Epithelial cell of esophagus (primary cell): ENCODE results near the gene DNAI4.

ENCODE experiments used
- DNase-seq: peaks from one replicate; pipeline ENCODE4 v3.0.0; 2010; ENCODE audit warnings: low read depth
- H3K4me3 ChIP-seq: 2 replicates; pipeline ENCODE4 v1.5.1; 2011; ENCODE audit warnings: mild to moderate bottlenecking, low read length, control low read depth
- TF ChIP-seq, protein P1 (sequence below): IDR thresholded peaks from 2 replicates; pipeline ENCODE4 v1.5.1; 2011; ENCODE audit warnings: low read depth, mild to moderate bottlenecking, low read length, control low read depth, inconsistent platforms; ENCODE audit not compliant: insufficient read depth; ENCODE audit errors: missing control alignments

DNAI4 gene

DNA sequence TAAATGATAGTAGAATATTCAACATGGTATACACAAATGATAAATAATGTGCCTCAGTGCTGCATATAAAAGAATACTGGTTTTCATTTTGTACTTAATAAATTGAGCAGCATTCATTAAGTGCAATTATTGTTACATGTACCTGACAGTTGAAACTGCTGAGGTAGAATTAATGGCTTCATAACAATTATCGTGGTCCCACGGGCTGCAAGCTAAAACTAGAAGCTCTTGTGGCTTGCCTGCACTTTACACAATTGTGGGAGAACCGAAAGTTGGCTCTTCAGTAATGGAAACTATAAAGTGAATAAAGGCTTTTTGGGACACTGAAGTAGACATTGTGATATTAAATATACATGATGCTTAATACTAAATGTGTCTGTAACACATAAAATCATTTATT lies 146.8 kb downstream of the DNAI4 start:
- DNase-seq, result no peak
- no peak overlapping the region for H3K4me3 ChIP-seq
- TF ChIP-seq, protein P1, sequence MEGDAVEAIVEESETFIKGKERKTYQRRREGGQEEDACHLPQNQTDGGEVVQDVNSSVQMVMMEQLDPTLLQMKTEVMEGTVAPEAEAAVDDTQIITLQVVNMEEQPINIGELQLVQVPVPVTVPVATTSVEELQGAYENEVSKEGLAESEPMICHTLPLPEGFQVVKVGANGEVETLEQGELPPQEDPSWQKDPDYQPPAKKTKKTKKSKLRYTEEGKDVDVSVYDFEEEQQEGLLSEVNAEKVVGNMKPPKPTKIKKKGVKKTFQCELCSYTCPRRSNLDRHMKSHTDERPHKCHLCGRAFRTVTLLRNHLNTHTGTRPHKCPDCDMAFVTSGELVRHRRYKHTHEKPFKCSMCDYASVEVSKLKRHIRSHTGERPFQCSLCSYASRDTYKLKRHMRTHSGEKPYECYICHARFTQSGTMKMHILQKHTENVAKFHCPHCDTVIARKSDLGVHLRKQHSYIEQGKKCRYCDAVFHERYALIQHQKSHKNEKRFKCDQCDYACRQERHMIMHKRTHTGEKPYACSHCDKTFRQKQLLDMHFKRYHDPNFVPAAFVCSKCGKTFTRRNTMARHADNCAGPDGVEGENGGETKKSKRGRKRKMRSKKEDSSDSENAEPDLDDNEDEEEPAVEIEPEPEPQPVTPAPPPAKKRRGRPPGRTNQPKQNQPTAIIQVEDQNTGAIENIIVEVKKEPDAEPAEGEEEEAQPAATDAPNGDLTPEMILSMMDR, result no peak

DNA sequence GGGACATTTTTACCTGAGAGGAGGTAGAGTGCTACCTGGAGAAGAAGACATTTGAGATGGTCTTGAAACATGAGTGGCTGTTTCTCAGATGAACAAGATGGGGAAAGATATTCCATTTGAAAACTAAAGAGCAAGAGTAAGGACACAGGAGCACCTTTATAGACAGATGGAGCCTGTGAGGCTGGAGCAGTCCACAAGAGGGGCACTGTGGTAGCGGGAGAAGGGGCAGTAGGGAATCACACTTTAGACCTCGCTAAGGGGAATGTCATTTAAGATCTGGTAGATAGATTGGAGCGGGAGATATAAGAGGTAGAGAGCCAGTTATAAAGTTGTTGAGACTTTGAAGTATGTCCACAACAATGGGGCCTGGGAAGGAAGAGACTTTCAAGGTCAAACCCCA lies 149.0 kb downstream of the DNAI4 start:
- no peak for DNase-seq
- no peak overlapping the region for H3K4me3 ChIP-seq
- TF ChIP-seq, protein P1, result no peak

DNA sequence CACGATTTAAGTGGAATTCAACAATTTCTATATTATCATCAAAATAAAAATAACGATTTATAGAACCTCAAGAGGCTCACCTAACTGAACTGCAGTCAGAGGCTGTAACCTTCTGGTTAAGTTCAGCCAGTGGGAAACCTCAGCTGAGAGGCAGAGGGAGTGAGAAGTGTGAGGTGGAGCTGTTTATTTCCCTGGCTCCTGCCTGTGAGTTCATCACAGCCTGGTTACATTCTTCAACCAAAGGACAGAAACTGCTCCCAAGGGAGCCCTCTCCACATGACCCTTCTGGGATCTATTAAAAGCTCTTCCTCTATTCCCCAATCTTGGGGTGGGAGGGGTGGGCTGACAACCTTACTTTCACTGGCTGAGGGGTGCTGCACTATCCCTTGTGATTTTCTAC lies 150.2 kb downstream of the DNAI4 start:
- no peak overlapping the region for H3K4me3 ChIP-seq
- DNase-seq, result no peak
- TF ChIP-seq, protein P1, result no peak

DNA sequence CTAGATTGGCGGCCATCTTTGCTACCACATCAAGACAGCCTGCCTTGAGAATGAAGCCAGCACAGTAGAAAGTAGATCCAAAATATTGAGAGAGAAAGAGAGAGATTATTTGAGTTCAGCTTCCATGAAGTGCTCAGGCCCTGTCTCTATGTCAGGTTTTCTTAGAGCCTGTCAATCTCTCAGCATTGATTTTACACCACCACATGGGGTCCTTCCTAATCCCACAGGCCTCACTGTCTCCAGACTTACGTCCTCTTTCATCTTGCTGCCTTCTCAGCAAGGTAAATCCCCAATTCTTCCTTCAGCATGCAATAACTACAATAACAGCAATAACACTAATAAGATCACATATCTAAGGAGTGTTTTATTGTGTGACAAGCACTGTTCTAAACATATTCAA lies 151.4 kb downstream of the DNAI4 start:
- no peak for DNase-seq
- TF ChIP-seq, protein P1, result no peak
- H3K4me3 ChIP-seq, result no peak overlapping the region

DNA sequence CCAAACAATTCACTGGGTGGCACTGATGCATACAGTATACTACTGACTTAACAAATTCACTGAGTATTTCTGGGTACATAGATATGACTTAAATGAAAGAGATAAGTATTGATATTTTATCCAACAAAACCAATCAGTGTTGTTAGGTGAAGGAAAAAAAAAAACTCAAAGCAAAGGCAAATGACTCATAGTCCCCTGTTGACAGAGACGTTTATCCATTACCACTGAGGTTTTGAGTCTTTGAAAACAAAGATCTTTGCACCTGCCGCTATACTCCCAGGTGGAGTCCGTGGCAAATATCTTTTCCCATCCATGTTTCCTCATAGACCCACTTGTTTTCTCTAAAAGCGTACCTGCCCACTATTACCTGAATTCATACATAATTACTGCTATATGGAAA lies 154.0 kb downstream of the DNAI4 start:
- TF ChIP-seq, protein P1, result no peak
- peak; percentile 23 for DNase-seq
- no peak overlapping the region for H3K4me3 ChIP-seq

DNA sequence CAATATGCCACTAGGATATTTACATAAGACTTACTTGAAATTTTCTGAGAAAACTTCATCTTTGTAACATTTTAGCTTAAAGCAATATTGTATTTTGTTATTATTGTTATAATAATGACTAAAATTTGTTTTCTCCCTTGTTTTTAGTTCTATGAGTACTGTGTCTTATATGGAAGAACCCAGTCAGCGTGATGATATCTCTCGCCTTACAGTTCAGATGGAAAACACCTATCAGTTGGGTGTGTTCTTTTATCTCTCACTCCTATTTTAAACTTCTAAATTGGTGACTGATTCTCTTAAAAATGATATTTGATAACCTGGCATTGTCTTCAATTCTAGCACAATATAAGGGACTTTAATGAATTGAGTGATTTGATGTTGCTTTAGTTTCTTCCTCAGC lies 154.4 kb downstream of the DNAI4 start:
- DNase-seq, result no peak
- H3K4me3 ChIP-seq, result no peak overlapping the region
- TF ChIP-seq, protein P1, result no peak

DNA sequence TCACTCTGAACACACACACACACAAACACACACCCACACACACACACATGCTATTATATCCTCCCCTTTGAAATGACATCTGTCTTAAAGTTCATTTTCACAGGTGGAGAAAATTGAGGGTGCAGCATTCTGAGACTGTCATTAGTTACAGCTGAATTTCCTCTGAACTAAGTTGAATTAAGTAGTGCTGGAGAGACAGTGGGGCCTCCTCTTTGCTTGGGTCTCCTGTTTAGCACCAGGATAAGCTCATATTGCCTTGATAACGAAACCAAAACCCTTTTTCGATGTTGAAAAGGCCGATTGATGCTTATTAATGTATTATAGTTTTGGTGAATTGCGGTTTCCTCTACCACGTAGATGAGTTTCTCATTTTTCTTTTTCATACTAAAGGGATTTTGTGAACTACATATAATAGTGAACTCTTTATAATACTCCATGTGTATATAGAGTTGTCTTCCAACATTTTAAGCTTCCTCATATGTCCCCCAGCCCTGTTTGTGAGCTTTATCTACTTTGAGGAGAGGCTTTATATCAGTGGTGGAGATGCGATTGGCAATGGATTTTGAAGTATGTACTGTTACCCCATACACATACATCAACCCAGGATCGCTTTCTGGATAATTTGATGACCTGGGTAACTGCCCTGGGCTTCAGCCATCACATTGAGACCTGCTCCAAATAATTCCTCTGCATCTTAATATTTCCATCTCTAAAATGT lies 155.0 kb downstream of the DNAI4 start:
- no peak for DNase-seq
- TF ChIP-seq, protein P1, result no peak
- H3K4me3 ChIP-seq, result no peak overlapping the region
